HEK293 (cell line): ENCODE measurements around the gene CENPI.

ENCODE experiments used
- CTCF ChIA-PET: fragments of 350-600 bp; formaldehyde crosslinking; extraction: SDS; loops from one replicate; lab custom pipeline; 2021; ENCODE audit warnings: antibody characterized with exemption; lab: Yijun Ruan, JAX
- POLR2A ChIA-PET: fragments of 300-600 bp; formaldehyde crosslinking; extraction: SDS; loops from one replicate; lab custom pipeline; 2020; ENCODE audit warnings: antibody characterized with exemption, inconsistent platforms; lab: Yijun Ruan, JAX
- H3K27ac ChIP-seq: fragments of 200-500 bp; sonication (Bioruptor generic); 2 replicates; pipeline ENCODE4 v1.5.1; 2014; ENCODE audit warnings: low read depth, low read length, control low read depth, inconsistent platforms; ENCODE audit errors: extremely low read depth
- H3K36me3 ChIP-seq, 2 experiments: fragments of 200-500 bp in 1 of 2; sonication (Bioruptor generic) in 1 of 2; 1 replicate in 1 of 2; 2 replicates in 1 of 2; pipeline ENCODE4 v1.5.1; 2014 to 2017; ENCODE audit warnings: inconsistent platforms in 2 of 2, low read length in 2 of 2; ENCODE audit not compliant: control insufficient read depth in 2 of 2, insufficient read depth in 1 of 2
- H3K4me1 ChIP-seq: fragments of 200-500 bp; sonication (Bioruptor generic); 2 replicates; pipeline ENCODE4 v1.5.1; 2014; ENCODE audit warnings: mild to moderate bottlenecking, low read length, inconsistent platforms; ENCODE audit not compliant: control insufficient read depth, insufficient read depth
- H3K4me3 ChIP-seq: 2 replicates; pipeline ENCODE4 v1.5.1; 2011; ENCODE audit warnings: low read depth, mild to moderate bottlenecking, control low read depth, low read length, moderate library complexity
- H3K9me3 ChIP-seq: fragments of 200-500 bp; sonication (Bioruptor generic); 2 replicates; pipeline ENCODE4 v1.5.1; 2014; ENCODE audit warnings: low read depth, low read length, inconsistent platforms; ENCODE audit not compliant: control insufficient read depth, insufficient read depth
- HOXC10 ChIP-seq: sonication (generic); formaldehyde crosslinking; IDR thresholded peaks from 2 replicates; pipeline ENCODE4 v1.8.1; 2023; ENCODE audit warnings: mild to moderate bottlenecking, missing genetic modification reagents
- KLF1 ChIP-seq: fragments of 450-650 bp; formaldehyde crosslinking; IDR thresholded peaks from 2 replicates; pipeline ENCODE4 v1.5.1; 2016; ENCODE audit warnings: missing biosample characterization, missing genetic modification characterization
- PRDM1 ChIP-seq: fragments of 450-650 bp; formaldehyde crosslinking; IDR thresholded peaks from 2 replicates; pipeline ENCODE4; 2016; ENCODE audit warnings: missing biosample characterization, missing genetic modification characterization
- SCRT1 ChIP-seq: fragments of 450-650 bp; formaldehyde crosslinking; IDR thresholded peaks from 2 replicates; pipeline ENCODE4 v1.5.1; 2016; ENCODE audit warnings: missing biosample characterization, missing genetic modification characterization, borderline replicate concordance
- ZBTB48 ChIP-seq: fragments of 450-650 bp; formaldehyde crosslinking; IDR thresholded peaks from 2 replicates; pipeline ENCODE4 v1.5.1; 2016; ENCODE audit warnings: missing biosample characterization, missing genetic modification characterization
- ZBTB8A ChIP-seq: fragments of 450-650 bp; formaldehyde crosslinking; IDR thresholded peaks from 2 replicates; pipeline ENCODE4 v1.5.1; 2016; ENCODE audit warnings: missing biosample characterization, missing genetic modification characterization
- ZIC2 ChIP-seq: fragments of 450-650 bp; formaldehyde crosslinking; IDR thresholded peaks from 2 replicates; pipeline ENCODE4 v1.5.1; 2016; ENCODE audit warnings: missing biosample characterization, missing genetic modification characterization
- ZNF184 ChIP-seq: fragments of 450-650 bp; IDR thresholded peaks from 2 replicates; pipeline ENCODE4 v1.5.1; 2018; ENCODE audit warnings: missing biosample characterization, mild to moderate bottlenecking, missing genetic modification characterization
- ZNF23 ChIP-seq: fragments of 450-650 bp; formaldehyde crosslinking; IDR thresholded peaks from 2 replicates; pipeline ENCODE4 v1.5.1; 2016; ENCODE audit warnings: missing biosample characterization, missing genetic modification characterization, borderline replicate concordance
- ZNF302 ChIP-seq: fragments of 450-650 bp; formaldehyde crosslinking; IDR thresholded peaks from 2 replicates; pipeline ENCODE4 v1.5.1; 2016; ENCODE audit warnings: missing biosample characterization, missing genetic modification characterization, low read depth
- ZNF366 ChIP-seq: fragments of 450-650 bp; formaldehyde crosslinking; conservative IDR thresholded peaks from 2 replicates; pipeline ENCODE4 v1.5.1; 2016; ENCODE audit warnings: missing biosample characterization, missing genetic modification characterization
- ZNF514 ChIP-seq: fragments of 450-650 bp; formaldehyde crosslinking; IDR thresholded peaks from 2 replicates; pipeline ENCODE4 v1.5.1; 2016; ENCODE audit warnings: missing biosample characterization, missing genetic modification characterization
- TF ChIP-seq, protein P1 (sequence below): fragments of 450-650 bp; formaldehyde crosslinking; IDR thresholded peaks from 2 replicates; pipeline ENCODE4 v1.5.1; 2016; ENCODE audit warnings: missing biosample characterization, missing genetic modification characterization
- TF ChIP-seq, protein P2 (sequence below): fragments of 450-650 bp; formaldehyde crosslinking; IDR thresholded peaks from 2 replicates; pipeline ENCODE4 v1.5.1; 2016; ENCODE audit warnings: missing biosample characterization, missing genetic modification characterization
- TF ChIP-seq, protein P3 (sequence below): fragments of 450-650 bp; formaldehyde crosslinking; IDR thresholded peaks from 2 replicates; pipeline ENCODE4 v1.5.1; 2016; ENCODE audit warnings: missing biosample characterization, missing genetic modification characterization
- TF ChIP-seq, protein P4 (sequence below): fragments of 450-650 bp; formaldehyde crosslinking; IDR thresholded peaks from 2 replicates; pipeline ENCODE4 v1.5.1; 2016; ENCODE audit warnings: missing biosample characterization, missing genetic modification characterization
- TF ChIP-seq, protein P5 (sequence below): fragments of 450-650 bp; formaldehyde crosslinking; IDR thresholded peaks from 2 replicates; pipeline ENCODE4 v1.5.1; 2016; ENCODE audit warnings: missing biosample characterization, missing genetic modification characterization, low read depth
- TF ChIP-seq, protein P6 (sequence below): sonication (generic); formaldehyde crosslinking; IDR thresholded peaks from 2 replicates; pipeline ENCODE4 v1.8.1; 2022; ENCODE audit warnings: mild to moderate bottlenecking, moderate library complexity, missing genetic modification reagents

The CENPI gene

DNA sequence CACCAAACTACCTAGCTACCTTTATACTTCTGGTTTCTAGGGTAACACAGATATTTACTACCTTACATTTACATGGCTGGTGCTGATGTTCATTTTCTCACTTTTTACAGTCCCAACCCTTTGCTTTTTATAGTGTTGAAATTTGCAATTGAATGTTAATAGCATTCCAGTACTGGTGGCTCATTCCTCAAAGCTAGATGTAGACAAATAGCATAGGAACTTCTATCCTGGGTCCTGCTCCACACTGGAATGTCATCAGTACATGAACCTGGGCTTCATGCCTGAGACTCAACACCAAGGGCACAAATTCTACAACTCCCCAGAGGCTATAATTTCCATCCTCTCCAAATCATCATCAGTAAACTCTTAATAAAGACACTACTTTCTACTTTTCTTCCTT is 35.8 kb upstream of the CENPI start:
- H3K4me3 ChIP-seq = no peak overlapping the region
- H3K9me3 ChIP-seq = no peaks in the 10 kb centered on the region
- H3K4me1 ChIP-seq = no peaks in the 10 kb centered on the region
- ChIA-PET POLR2A (no interaction called here), CTCF (interaction anchor here (0.6 kb wide), 1 partner anchor 36 kb away, joined by 3 read pairs; no protein-coding TSS in a partner anchor)
- no peak for TF ChIP-seq ZBTB8A
- TF ChIP-seq PRDM1 (tag by site-specific recombination) = no peak
- no peak for TF ChIP-seq ZNF302
- no peak for TF ChIP-seq ZNF184 (tag by site-specific recombination)
- TF ChIP-seq, protein P1, sequence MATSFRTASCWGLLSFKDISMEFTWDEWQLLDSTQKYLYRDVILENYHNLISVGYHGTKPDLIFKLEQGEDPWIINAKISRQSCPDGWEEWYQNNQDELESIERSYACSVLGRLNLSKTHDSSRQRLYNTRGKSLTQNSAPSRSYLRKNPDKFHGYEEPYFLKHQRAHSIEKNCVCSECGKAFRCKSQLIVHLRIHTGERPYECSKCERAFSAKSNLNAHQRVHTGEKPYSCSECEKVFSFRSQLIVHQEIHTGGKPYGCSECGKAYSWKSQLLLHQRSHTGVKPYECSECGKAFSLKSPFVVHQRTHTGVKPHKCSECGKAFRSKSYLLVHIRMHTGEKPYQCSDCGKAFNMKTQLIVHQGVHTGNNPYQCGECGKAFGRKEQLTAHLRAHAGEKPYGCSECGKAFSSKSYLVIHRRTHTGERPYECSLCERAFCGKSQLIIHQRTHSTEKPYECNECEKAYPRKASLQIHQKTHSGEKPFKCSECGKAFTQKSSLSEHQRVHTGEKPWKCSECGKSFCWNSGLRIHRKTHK (tag by site-specific recombination) = no peak
- H3K27ac ChIP-seq = no peak overlapping the region
- no peaks in the 10 kb centered on the region for H3K36me3 ChIP-seq

DNA sequence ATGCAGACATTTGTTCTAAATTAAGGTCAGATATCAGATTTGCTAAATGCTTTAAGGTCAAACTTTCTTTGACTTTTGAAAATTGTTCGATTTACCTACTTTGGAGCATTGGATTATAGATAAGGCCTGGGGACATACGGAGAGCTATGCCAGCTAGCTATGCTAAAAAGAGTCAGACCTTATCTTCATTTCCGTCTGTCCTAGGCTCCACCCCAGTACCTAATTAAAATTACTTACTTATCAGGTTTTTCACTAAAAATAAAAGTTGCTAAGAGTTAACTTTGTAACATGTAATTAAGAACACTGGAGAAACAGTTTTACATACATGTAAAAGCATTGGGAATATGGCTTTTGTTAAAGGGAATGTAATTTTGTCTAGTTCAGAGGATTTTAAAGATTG is 26.4 kb upstream of the CENPI start:
- TF ChIP-seq, protein P2, sequence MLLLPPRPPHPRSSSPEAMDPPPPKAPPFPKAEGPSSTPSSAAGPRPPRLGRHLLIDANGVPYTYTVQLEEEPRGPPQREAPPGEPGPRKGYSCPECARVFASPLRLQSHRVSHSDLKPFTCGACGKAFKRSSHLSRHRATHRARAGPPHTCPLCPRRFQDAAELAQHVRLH = no peak
- no peak for TF ChIP-seq ZIC2 (tag by site-specific recombination)
- TF ChIP-seq, protein P3, sequence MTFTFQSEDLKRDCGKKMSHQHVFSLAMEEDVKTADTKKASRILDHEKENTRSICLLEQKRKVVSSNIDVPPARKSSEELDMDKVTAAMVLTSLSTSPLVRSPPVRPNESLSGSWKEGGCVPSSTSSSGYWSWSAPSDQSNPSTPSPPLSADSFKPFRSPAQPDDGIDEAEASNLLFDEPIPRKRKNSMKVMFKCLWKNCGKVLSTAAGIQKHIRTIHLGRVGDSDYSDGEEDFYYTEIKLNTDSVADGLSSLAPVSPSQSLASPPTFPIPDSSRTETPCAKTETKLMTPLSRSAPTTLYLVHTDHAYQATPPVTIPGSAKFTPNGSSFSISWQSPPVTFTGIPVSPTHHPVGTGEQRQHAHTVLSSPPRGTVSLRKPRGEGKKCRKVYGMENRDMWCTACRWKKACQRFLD (tag by site-specific recombination) = no peak
- TF ChIP-seq, protein P4, sequence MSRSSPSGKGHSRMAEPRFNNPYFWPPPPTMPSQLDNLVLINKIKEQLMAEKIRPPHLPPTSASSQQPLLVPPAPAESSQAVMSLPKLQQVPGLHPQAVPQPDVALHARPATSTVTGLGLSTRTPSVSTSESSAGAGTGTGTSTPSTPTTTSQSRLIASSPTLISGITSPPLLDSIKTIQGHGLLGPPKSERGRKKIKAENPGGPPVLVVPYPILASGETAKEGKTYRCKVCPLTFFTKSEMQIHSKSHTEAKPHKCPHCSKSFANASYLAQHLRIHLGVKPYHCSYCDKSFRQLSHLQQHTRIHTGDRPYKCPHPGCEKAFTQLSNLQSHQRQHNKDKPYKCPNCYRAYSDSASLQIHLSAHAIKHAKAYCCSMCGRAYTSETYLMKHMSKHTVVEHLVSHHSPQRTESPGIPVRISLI (tag by site-specific recombination) = no peak
- no peak for TF ChIP-seq ZNF514 (tag by site-specific recombination)
- TF ChIP-seq, protein P5, sequence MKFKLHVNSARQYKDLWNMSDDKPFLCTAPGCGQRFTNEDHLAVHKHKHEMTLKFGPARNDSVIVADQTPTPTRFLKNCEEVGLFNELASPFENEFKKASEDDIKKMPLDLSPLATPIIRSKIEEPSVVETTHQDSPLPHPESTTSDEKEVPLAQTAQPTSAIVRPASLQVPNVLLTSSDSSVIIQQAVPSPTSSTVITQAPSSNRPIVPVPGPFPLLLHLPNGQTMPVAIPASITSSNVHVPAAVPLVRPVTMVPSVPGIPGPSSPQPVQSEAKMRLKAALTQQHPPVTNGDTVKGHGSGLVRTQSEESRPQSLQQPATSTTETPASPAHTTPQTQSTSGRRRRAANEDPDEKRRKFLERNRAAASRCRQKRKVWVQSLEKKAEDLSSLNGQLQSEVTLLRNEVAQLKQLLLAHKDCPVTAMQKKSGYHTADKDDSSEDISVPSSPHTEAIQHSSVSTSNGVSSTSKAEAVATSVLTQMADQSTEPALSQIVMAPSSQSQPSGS = no peak
- TF ChIP-seq ZNF366 = no peak
- TF ChIP-seq SCRT1 = no peak
- TF ChIP-seq, protein P6, sequence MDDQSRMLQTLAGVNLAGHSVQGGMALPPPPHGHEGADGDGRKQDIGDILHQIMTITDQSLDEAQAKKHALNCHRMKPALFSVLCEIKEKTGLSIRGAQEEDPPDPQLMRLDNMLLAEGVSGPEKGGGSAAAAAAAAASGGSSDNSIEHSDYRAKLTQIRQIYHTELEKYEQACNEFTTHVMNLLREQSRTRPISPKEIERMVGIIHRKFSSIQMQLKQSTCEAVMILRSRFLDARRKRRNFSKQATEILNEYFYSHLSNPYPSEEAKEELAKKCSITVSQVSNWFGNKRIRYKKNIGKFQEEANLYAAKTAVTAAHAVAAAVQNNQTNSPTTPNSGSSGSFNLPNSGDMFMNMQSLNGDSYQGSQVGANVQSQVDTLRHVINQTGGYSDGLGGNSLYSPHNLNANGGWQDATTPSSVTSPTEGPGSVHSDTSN (CRISPR knock-in tag) = no peak
- TF ChIP-seq HOXC10 (CRISPR knock-in tag) = no peak
- no peak for TF ChIP-seq KLF1 (tag by site-specific recombination)
- no peak for TF ChIP-seq ZNF23
- TF ChIP-seq ZBTB48 = no peak
- CTCF ChIA-PET = interaction anchor here (0.6 to 0.7 kb wide), 2 partner anchors 31 to 52 kb away, joined by 3 to 5 read pairs; no protein-coding TSS in a partner anchor
- H3K36me3 ChIP-seq = no peaks in the 10 kb centered on the region
- H3K27ac ChIP-seq = no peak overlapping the region
- no peak overlapping the region for H3K4me3 ChIP-seq
- no peaks in the 10 kb centered on the region for H3K4me1 ChIP-seq
- H3K9me3 ChIP-seq = no peaks in the 10 kb centered on the region
- POLR2A ChIA-PET = interaction anchor here (0.7 kb wide), 1 partner anchor 56 kb away, joined by 3 read pairs; no protein-coding TSS in a partner anchor
